ENCODE data around the gene GCC2. TPM values are rescaled to one million over a fixed set of nuclear protein-coding genes. Genes with fewer than 3 reads are reported as not detected.

The GCC2 gene
- total and polyA plus RNA-seq, 2 of the 13 experiments (the other 11 are each of a cell fraction or from before 2014, with no cell fraction given), result 17.6 to 22.5 TPM

GRCh38 chr2:108533832-108534583, 85.0 kb downstream of the GCC2 start, which contains the start of gene LIMS1 (continued):
- TF ChIP-seq ZBTB20 (CRISPR knock-in tag; IDR thresholded peaks at IDR 0.05; ENCODE audit: borderline replicate concordance, low read depth) (peak; percentile 90; the same call in 1 of the 2 replicates), ATRX (CRISPR knock-in tag; IDR thresholded peaks at IDR 0.05; ENCODE audit: borderline replicate concordance) (no peak), ZNF589 (CRISPR knock-in tag; conservative IDR thresholded peaks at IDR 0.05) (peak; percentile 78; the same call in 1 of the 2 replicates), TBX2 (CRISPR knock-in tag; IDR thresholded peaks at IDR 0.05; ENCODE audit: borderline replicate concordance) (peak; percentile 91), RFXANK (CRISPR knock-in tag; IDR thresholded peaks at IDR 0.05) (peak; percentile 81; the same call in 1 of the 2 replicates), ZSCAN5A (CRISPR knock-in tag; IDR thresholded peaks at IDR 0.05; ENCODE audit: borderline replicate concordance) (no peak; the same call in 1 of the 2 replicates), TMF1 (CRISPR knock-in tag; IDR thresholded peaks at IDR 0.05; ENCODE audit: low read depth) (peak; percentile 95), E2F1 (CRISPR knock-in tag; IDR thresholded peaks at IDR 0.05) (peak; percentile 13; the same call in 1 of the 2 replicates), RBFOX2 (IDR thresholded peaks at IDR 0.05; ENCODE audit: low read depth, low read length) (peak; percentile 99), ZFP91 (CRISPR knock-in tag; IDR thresholded peaks at IDR 0.05; ENCODE audit: borderline replicate concordance) (peak; percentile 86; the same call in 1 of the 2 replicates), KMT2B (CRISPR knock-in tag; IDR thresholded peaks at IDR 0.05) (peak; percentile 90), NR0B2 (CRISPR knock-in tag; IDR thresholded peaks at IDR 0.05) (peak; percentile 87; the same call in 1 of the 2 replicates), PATZ1 (CRISPR knock-in tag; IDR thresholded peaks at IDR 0.05) (peak; percentile 93), ARNT2 (CRISPR knock-in tag; IDR thresholded peaks at IDR 0.05; ENCODE audit: low read depth) (peak; percentile 96), ZSCAN12 (CRISPR knock-in tag; IDR thresholded peaks at IDR 0.05) (peak; percentile 45; the same call in 1 of the 2 replicates), ZBTB37 (CRISPR knock-in tag; IDR thresholded peaks at IDR 0.05) (peak; percentile 83), PHB2 (IDR thresholded peaks at IDR 0.05; ENCODE audit: partially characterized antibody) (no peak), THRA (CRISPR knock-in tag; IDR thresholded peaks at IDR 0.05; ENCODE audit: borderline replicate concordance) (peak; percentile 59; the same call in 1 of the 2 replicates)
